ENCODE measurements around the gene NEDD9.
A peak's percentile ranks its signal among the peaks of the same experiment; 100 is the strongest.

The NEDD9 gene

GRCh38 chr6:11242711-11243110 is 10.2 kb upstream of the NEDD9 start:
- in situ Hi-C loops (cut with HindIII; ENCODE audit: low sequenced_read_pairs), result no loop called here
- no peak for DNase-seq (ENCODE audit: low read depth, low spot score)

GRCh38 chr6:11241793-11242201 is 9.3 kb upstream of the NEDD9 start:
- in situ Hi-C loops (cut with HindIII; ENCODE audit: low sequenced_read_pairs), result no loop called here
- peak; percentile 82 for TF ChIP-seq CTCF (IDR thresholded peaks at IDR 0.05; ENCODE audit: low read depth, low read length)

More at GRCh38 chr6:11242711-11243110, 10.2 kb upstream of the NEDD9 start:
- TF ChIP-seq CTCF (IDR thresholded peaks at IDR 0.05; ENCODE audit: low read depth, low read length), result no peak
- no peak overlapping the region for H3K4me3 ChIP-seq (ENCODE audit: low read depth, low read length)

GRCh38 chr6:11241154-11241792 is 8.8 kb upstream of the NEDD9 start:
- TF ChIP-seq CTCF (IDR thresholded peaks at IDR 0.05; ENCODE audit: low read depth, low read length), result no peak
- no peak for DNase-seq (ENCODE audit: low read depth, low spot score)
- in situ Hi-C loops (cut with HindIII; ENCODE audit: low sequenced_read_pairs), result no loop called here
- no peak overlapping the region for H3K4me3 ChIP-seq (ENCODE audit: low read depth, low read length)

More at GRCh38 chr6:11241793-11242201, 9.3 kb upstream of the NEDD9 start:
- no peak overlapping the region for H3K4me3 ChIP-seq (ENCODE audit: low read depth, low read length)
- peak; percentile 54 for DNase-seq (ENCODE audit: low read depth, low spot score)

- in situ Hi-C loops (cut with HindIII; ENCODE audit: low sequenced_read_pairs), result no loop called here
- no peak overlapping the region for H3K4me3 ChIP-seq (ENCODE audit: low read depth, low read length)
- TF ChIP-seq CTCF (IDR thresholded peaks at IDR 0.05; ENCODE audit: low read depth, low read length), result no peak
- DNase-seq (ENCODE audit: low read depth, low spot score), result no peak
Measured at GRCh38 chr6:11237956-11238355, 5.5 kb upstream of the NEDD9 start.

- in situ Hi-C loops (cut with HindIII; ENCODE audit: low sequenced_read_pairs), result no loop called here
- TF ChIP-seq CTCF (IDR thresholded peaks at IDR 0.05; ENCODE audit: low read depth, low read length), result no peak
- H3K4me3 ChIP-seq (ENCODE audit: low read depth, low read length), result no peak overlapping the region
- DNase-seq (ENCODE audit: low read depth, low spot score), result no peak
Measured at GRCh38 chr6:11237428-11237827, 5.0 kb upstream of the NEDD9 start.

- no peak for DNase-seq (ENCODE audit: low read depth, low spot score)
- in situ Hi-C loops (cut with HindIII; ENCODE audit: low sequenced_read_pairs), result no loop called here
- no peak for TF ChIP-seq CTCF (IDR thresholded peaks at IDR 0.05; ENCODE audit: low read depth, low read length)
- no peak overlapping the region for H3K4me3 ChIP-seq (ENCODE audit: low read depth, low read length)
Measured at GRCh38 chr6:11236915-11237314, 4.4 kb upstream of the NEDD9 start.

All from astrocyte of the spinal cord (primary cell).